Stimulated activated CD4-positive, alpha-beta T cell treated with anti-CD3 and anti-CD28 coated beads, TNF-alpha, amount 100 ng/mL, for 24 hours (primary cell): Measurements from ENCODE around the gene TMEM255B.
"Not testable (repeated sequence)": the region's sequence is repeated elsewhere in the genome, so short reads cannot be mapped to it uniquely, and the experiment has no call there.

ENCODE experiments used
- DNase-seq, 3 experiments: peaks; one replicate each; pipeline ENCODE4 v3.0.0-alpha.2; 2020; ENCODE audit warnings: low read depth in 3 of 3

The TMEM255B gene

GRCh38 chr13:113758651-113759524, at the start of gene TMEM255B:
TMEM255B (plus strand) TSS chr13:113759226; CDS start chr13:113759270, 44 bp downstream.
- DNase-seq, result peak; percentile 50 to 81 (median 53)

GRCh38 chr13:113722921-113723320, 36.1 kb upstream of the TMEM255B start:
- DNase-seq, result no peak

GRCh38 chr13:113723410-113724015, 35.5 kb upstream of the TMEM255B start:
- no peak for DNase-seq

- no peak for DNase-seq
Observed at GRCh38 chr13:113724016-113724758, 34.8 kb upstream of the TMEM255B start.

GRCh38 chr13:113724780-113725315, 34.2 kb upstream of the TMEM255B start:
- peak; percentile 72 to 85 (median 76) for DNase-seq

- DNase-seq, result peak in 2 of 3 experiments; percentile 43 to 45
Observed at GRCh38 chr13:113725329-113726105, 33.5 kb upstream of the TMEM255B start.

GRCh38 chr13:113726106-113726821, 32.8 kb upstream of the TMEM255B start:
- DNase-seq, result not testable (repeated sequence)

- DNase-seq, result no peak
Observed at GRCh38 chr13:113726961-113727411, 32.0 kb upstream of the TMEM255B start.

GRCh38 chr13:113728571-113729054, 30.4 kb upstream of the TMEM255B start:
- no peak for DNase-seq

GRCh38 chr13:113729187-113730019, 29.6 kb upstream of the TMEM255B start:
- no peak for DNase-seq

GRCh38 chr13:113730258-113730691, 28.8 kb upstream of the TMEM255B start:
- no peak for DNase-seq

- DNase-seq, result no peak
Observed at GRCh38 chr13:113730831-113731191, 28.2 kb upstream of the TMEM255B start.

GRCh38 chr13:113731192-113732175, 27.5 kb upstream of the TMEM255B start:
- DNase-seq, result no peak

GRCh38 chr13:113732176-113732960, 26.7 kb upstream of the TMEM255B start:
- no peak for DNase-seq

- no peak for DNase-seq
Observed at GRCh38 chr13:113732961-113733950, 25.8 kb upstream of the TMEM255B start.
